H1 (cell line): Measurements from ENCODE around the gene ARID2. TPM values are rescaled to one million over a fixed set of nuclear protein-coding genes. Genes with fewer than 3 reads are reported as not detected.

Experiments used
- CTCF ChIA-PET: fragments of 300-600 bp; sonication (Branson Sonifier 250); formaldehyde crosslinking; loops from one replicate; lab custom pipeline; 2021; ENCODE audit not compliant: partially characterized antibody; lab: Charles Lee
- POLR2A ChIA-PET: fragments of 300-600 bp; sonication (Branson Sonifier 250); formaldehyde crosslinking; loops from one replicate; lab custom pipeline; 2021; ENCODE audit warnings: inconsistent platforms; ENCODE audit not compliant: partially characterized antibody; lab: Charles Lee
- DNase-seq, 2 experiments: peaks; one replicate each; pipeline versions ENCODE4 v3.0.0 to v3.0.0-alpha.2; 2010 to 2022; ENCODE audit warnings: low spot score in 2 of 2, low read depth in 1 of 2, mixed read lengths in 1 of 2
- FAIRE-seq: peaks from 2 replicates; lab custom pipeline; 2011; peaks lifted over from hg19 to GRCh38; lab: Jason Lieb, UNC
- H2AFZ ChIP-seq: 2 replicates; pipeline ENCODE4 v1.8.1; 2012; ENCODE audit warnings: low read length, inconsistent platforms
- H2AK5ac ChIP-seq: 2 replicates; pipeline ENCODE4 v1.6.1; 2013; ENCODE audit warnings: low read depth, low read length
- H2BK120ac ChIP-seq: replicated peaks from 2 replicates; pipeline ENCODE3; 2013; ENCODE audit warnings: low read depth, low read length, inconsistent platforms
- H2BK12ac ChIP-seq: 2 replicates; pipeline ENCODE4 v1.6.1; 2013; ENCODE audit warnings: low read depth, low read length
- H2BK15ac ChIP-seq: 2 replicates; pipeline ENCODE4 v1.6.1; 2013; ENCODE audit warnings: low read length
- H2BK20ac ChIP-seq: 2 replicates; pipeline ENCODE4 v1.6.1; 2013; ENCODE audit warnings: low read length
- H2BK5ac ChIP-seq: 2 replicates; pipeline ENCODE4 v1.6.1; 2013; ENCODE audit warnings: low read depth, low read length
- H3K14ac ChIP-seq: 2 replicates; pipeline ENCODE4 v1.6.1; 2013; ENCODE audit warnings: inconsistent platforms; ENCODE audit not compliant: insufficient read length
- H3K18ac ChIP-seq: 2 replicates; pipeline ENCODE4 v1.6.1; 2013; ENCODE audit warnings: low read length; ENCODE audit errors: extremely low read depth
- H3K23ac ChIP-seq: 2 replicates; pipeline ENCODE4 v1.6.1; 2013; ENCODE audit warnings: inconsistent platforms; ENCODE audit not compliant: insufficient read length
- H3K23me2 ChIP-seq: 2 replicates; pipeline ENCODE4 v1.6.1; 2013; ENCODE audit warnings: low read depth, low read length
- H3K27ac ChIP-seq: 2 replicates; pipeline ENCODE4 v1.6.1; 2011; ENCODE audit warnings: low read depth, low read length, inconsistent platforms
- H3K27me3 ChIP-seq, 4 experiments: replicated peaks in 1 of 4; 1 replicate in 1 of 4; 2 replicates in 3 of 4; pipeline versions ENCODE4 v1.6.1 to v1.8.1; 2011 to 2013; ENCODE audit warnings: low read length in 3 of 4, mild to moderate bottlenecking in 3 of 4, inconsistent platforms in 2 of 4, mixed read lengths in 2 of 4, moderate library complexity in 1 of 4; ENCODE audit not compliant: control insufficient read depth in 3 of 4, insufficient read depth in 3 of 4; ENCODE audit errors: extremely low read depth in 1 of 4
- H3K36me3 ChIP-seq, 4 experiments: 2 replicates each; pipeline versions ENCODE4 v1.6.1 to v1.8.1; 2011 to 2013; ENCODE audit warnings: mild to moderate bottlenecking in 4 of 4, low read length in 3 of 4, moderate library complexity in 2 of 4, control low read depth in 1 of 4, inconsistent platforms in 1 of 4; ENCODE audit not compliant: insufficient read depth in 4 of 4, control insufficient read depth in 2 of 4
- H3K4ac ChIP-seq: replicated peaks from 2 replicates; pipeline ENCODE3; 2013; ENCODE audit warnings: low read length, low read depth, mixed read lengths, inconsistent platforms; ENCODE audit not compliant: insufficient read length
- H3K4me1 ChIP-seq, 4 experiments: replicated peaks in 1 of 4; 1 replicate in 1 of 4; 2 replicates in 3 of 4; pipeline versions ENCODE4 v1.6.1 to v1.8.1; 2011 to 2013; ENCODE audit warnings: low read length in 3 of 4, inconsistent platforms in 2 of 4, mixed read lengths in 1 of 4; ENCODE audit not compliant: insufficient read depth in 4 of 4, control insufficient read depth in 3 of 4
- H3K4me2 ChIP-seq, 2 experiments: 2 replicates each; pipeline versions ENCODE4 v1.6.1 to v1.8.1; 2011 to 2013; ENCODE audit warnings: low read depth in 2 of 2, low read length in 2 of 2, control low read depth in 1 of 2, inconsistent platforms in 1 of 2, mild to moderate bottlenecking in 1 of 2; ENCODE audit not compliant: insufficient read depth in 1 of 2
- H3K4me3 ChIP-seq, 4 experiments: fragments of 200-600, 300-600 bp in 1 of 4; sonication (generic), shearing (Covaris generic), sonication (Bioruptor Twin) in 1 of 4; 2 replicates each; pipeline versions ENCODE4 v1.5.1 to v1.8.1; 2011 to 2016; ENCODE audit warnings: low read length in 4 of 4, low read depth in 3 of 4, control low read depth in 2 of 4, inconsistent platforms in 2 of 4, mild to moderate bottlenecking in 2 of 4, mixed read lengths in 1 of 4, moderate library complexity in 1 of 4; ENCODE audit not compliant: insufficient read depth in 2 of 4; ENCODE audit errors: extremely low read depth in 1 of 4
- H3K56ac ChIP-seq: replicated peaks from 2 replicates; pipeline ENCODE3; 2013; ENCODE audit warnings: low read depth, mild to moderate bottlenecking, mixed read lengths, low read length, inconsistent platforms; ENCODE audit not compliant: insufficient read length
- H3K79me1 ChIP-seq: 2 replicates; pipeline ENCODE4 v1.6.1; 2013; ENCODE audit warnings: low read depth, low read length, control low read depth
- H3K79me2 ChIP-seq, 2 experiments: 2 replicates each; pipeline versions ENCODE4 v1.6.1 to v1.8.1; 2012 to 2013; ENCODE audit warnings: low read length in 2 of 2, mild to moderate bottlenecking in 2 of 2, inconsistent platforms in 1 of 2; ENCODE audit not compliant: insufficient read depth in 2 of 2, control insufficient read depth in 1 of 2
- H3K9ac ChIP-seq, 4 experiments: replicated peaks in 1 of 4; 1 replicate in 1 of 4; 2 replicates in 3 of 4; pipeline versions ENCODE4 v1.6.1 to v1.8.1; 2011 to 2013; ENCODE audit warnings: low read depth in 3 of 4, low read length in 3 of 4, control low read depth in 2 of 4, mild to moderate bottlenecking in 2 of 4, moderate library complexity in 2 of 4, inconsistent platforms in 1 of 4; ENCODE audit errors: extremely low read depth in 1 of 4
- H3K9me3 ChIP-seq, 2 experiments: 2 replicates each; pipeline versions ENCODE4 v1.6.1 to v1.8.1; 2012 to 2013; ENCODE audit warnings: mild to moderate bottlenecking in 2 of 2, moderate library complexity in 2 of 2, control low read depth in 1 of 2, inconsistent platforms in 1 of 2, low read depth in 1 of 2, low read length in 1 of 2, mixed read lengths in 1 of 2; ENCODE audit not compliant: insufficient read depth in 2 of 2
- H4K20me1 ChIP-seq, 2 experiments: replicated peaks in 1 of 2; 2 replicates each; pipeline versions ENCODE3 to v1.8.1; 2011 to 2013; ENCODE audit warnings: inconsistent platforms in 2 of 2, low read length in 2 of 2, mild to moderate bottlenecking in 1 of 2; ENCODE audit not compliant: insufficient read depth in 2 of 2, control insufficient read depth in 1 of 2
- H4K5ac ChIP-seq: 2 replicates; pipeline ENCODE4 v1.6.1; 2013; ENCODE audit warnings: low read length, low read depth, mixed read lengths, inconsistent platforms; ENCODE audit not compliant: insufficient read length
- H4K8ac ChIP-seq: 2 replicates; pipeline ENCODE4 v1.8.0; 2013; ENCODE audit warnings: mild to moderate bottlenecking, moderate library complexity, low read length, inconsistent platforms; ENCODE audit not compliant: insufficient read depth; ENCODE audit errors: extremely low read depth
- H4K91ac ChIP-seq: replicated peaks from 2 replicates; pipeline ENCODE3; 2013; ENCODE audit warnings: low read length, mixed read lengths, inconsistent platforms; ENCODE audit not compliant: insufficient read length
- FOSL1 ChIP-seq: IDR thresholded peaks from 2 replicates; pipeline ENCODE4 v1.6.1; 2011; ENCODE audit warnings: mild to moderate bottlenecking, low read depth, low read length, moderate library complexity; ENCODE audit not compliant: insufficient read depth
- RBBP5 ChIP-seq: IDR thresholded peaks from 2 replicates; pipeline ENCODE4 v1.7.1; 2012; ENCODE audit warnings: low read depth, mild to moderate bottlenecking, inconsistent platforms, low read length, moderate library complexity, borderline replicate concordance
- RXRA ChIP-seq: IDR thresholded peaks from 2 replicates; pipeline ENCODE4 v1.6.1; 2011; ENCODE audit warnings: low read depth, mild to moderate bottlenecking, low read length, moderate library complexity; ENCODE audit not compliant: insufficient read depth
- SP4 ChIP-seq: IDR thresholded peaks from 2 replicates; pipeline ENCODE4 v1.6.1; 2012; ENCODE audit warnings: low read length, inconsistent platforms
- TAF1 ChIP-seq: IDR thresholded peaks from 2 replicates; pipeline ENCODE4 v1.6.1; 2011; ENCODE audit warnings: mild to moderate bottlenecking, low read depth, low read length
- TAF7 ChIP-seq: optimal IDR thresholded peaks from 2 replicates; pipeline ENCODE3; 2011; ENCODE audit warnings: low read depth, mild to moderate bottlenecking, inconsistent platforms, low read length, moderate library complexity, borderline replicate concordance
- whole genome bisulfite sequencing, 2 experiments: shearing (Covaris generic) in 1 of 2; methylation state at CpG; one replicate each; pipeline versions ENCODE4 v1.1.6 to v1.1.7; 2013 to 2015; ENCODE audit warnings: low lambda C conversion rate in 2 of 2, mixed read lengths in 2 of 2, inconsistent platforms in 1 of 2, low coverage in 1 of 2, missing lambda C conversion rate in 1 of 2; ENCODE audit not compliant: insufficient replicate concordance in 2 of 2, insufficient coverage in 1 of 2, insufficient read length in 1 of 2; ENCODE audit errors: extremely low coverage in 1 of 2, missing lambda C conversion rate in 1 of 2; 5-methylcytosine and 5-hydroxymethylcytosine counted together
- polyA plus RNA-seq, 7 experiments: library from polyadenylated mRNA; depleted of rRNA in 3 of 7; stranded (reverse) in 5 of 7; unstranded in 2 of 7; fragments of >200 nt in 5 of 7; fragments of 200-250 nt in 2 of 7; gene quantifications; 1 replicate in 5 of 7; 2 replicates in 1 of 7; 4 replicates in 1 of 7; pipeline versions ENCODE4 v1.2.1 to v1.2.3, GENCODE V29; 2011 to 2013; ENCODE audit warnings: missing spikeins in 2 of 7, mixed read lengths in 2 of 7
- total RNA-seq: library from RNA; stranded (reverse); fragmentation: NEBNext Ultra II Directional; extraction: Animal tissue kit (Norgen Biotek cat#: 25700); gene quantifications from 2 replicates; pipeline ENCODE4 v1.2.1, GENCODE V29; 2021
- TF ChIP-seq, protein P1 (sequence below): IDR thresholded peaks from 2 replicates; pipeline ENCODE4 v1.6.1; 2012; ENCODE audit warnings: inconsistent platforms
- TF ChIP-seq, protein P2 (sequence below): IDR thresholded peaks from 2 replicates; pipeline ENCODE4 v1.6.1; 2012; ENCODE audit warnings: inconsistent platforms
- TF ChIP-seq, protein P3 (sequence below): IDR thresholded peaks from 2 replicates; pipeline ENCODE4 v1.6.1; 2011; ENCODE audit warnings: low read length, improper control_type of control experiment

Gene ARID2
- total and polyA plus RNA-seq, 2 of the 8 experiments (the other 6 are each of a cell fraction or from before 2014, with no cell fraction given), result 32.0 to 45.2 TPM

DNA sequence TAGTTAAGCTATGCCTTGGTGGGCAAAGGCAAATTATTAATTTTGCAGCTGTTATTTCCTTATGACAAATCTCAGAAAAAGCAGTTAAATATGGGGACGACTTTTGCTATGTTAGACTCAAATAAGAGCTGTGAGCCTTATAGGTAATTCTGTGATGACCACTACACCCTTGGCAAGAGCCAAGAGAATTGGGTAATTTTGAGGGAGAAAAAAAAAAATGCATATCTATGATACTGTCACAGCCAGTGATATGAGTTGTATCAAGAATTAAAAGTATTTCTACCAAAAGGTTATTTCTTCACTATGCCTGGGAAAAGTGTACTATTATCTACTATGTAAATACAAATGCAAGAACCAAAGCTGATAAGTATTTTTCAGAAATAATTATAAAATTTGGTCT is 216.9 kb downstream of the ARID2 start:
- Histone ChIP-seq H3K4me2 (no peak overlapping the region), H2BK20ac (no peak overlapping the region), H2AFZ (no peak overlapping the region), H3K4ac (no peak overlapping the region), H3K18ac (no peak overlapping the region), H4K5ac (no peak overlapping the region), H2BK5ac (no peak overlapping the region), H4K20me1 (no peaks in the 10 kb centered on the region), H3K4me1 (no peaks in the 10 kb centered on the region), H3K27me3 (no peaks in the 10 kb centered on the region), H2BK12ac (no peak overlapping the region), H3K9ac (no peak overlapping the region), H3K79me2 (no peaks in the 10 kb centered on the region), H3K14ac (no peak overlapping the region), H3K23me2 (no peaks in the 10 kb centered on the region), H4K8ac (no peak overlapping the region), H3K27ac (no peak overlapping the region), H3K79me1 (no peaks in the 10 kb centered on the region), H2AK5ac (no peak overlapping the region), H4K91ac (no peak overlapping the region), H3K4me3 (no peak overlapping the region), H3K9me3 (no peaks in the 10 kb centered on the region), H2BK15ac (no peak overlapping the region), H3K56ac (no peak overlapping the region), H3K23ac (no peak overlapping the region), H2BK120ac (no peak overlapping the region), H3K36me3 (peaks cover 0 to 35% (median 8%) of the 10 kb centered on the region in 4 experiments; a peak in 3 of 8 replicates)
- FAIRE-seq (no peak), DNase-seq (no peak)
- POLR2A ChIA-PET, result no interaction called here
- WGBS, 2 experiments, result 95% methylated on average over 1 of the region's 1 CpG; no CpG with 5 or more reads in 1 of the 2 experiments
- CTCF ChIA-PET, result interaction anchor here (0.7 kb wide), 1 partner anchor 68 kb away, joined by 4 read pairs; no protein-coding TSS in a partner anchor
- TF ChIP-seq, protein P1, sequence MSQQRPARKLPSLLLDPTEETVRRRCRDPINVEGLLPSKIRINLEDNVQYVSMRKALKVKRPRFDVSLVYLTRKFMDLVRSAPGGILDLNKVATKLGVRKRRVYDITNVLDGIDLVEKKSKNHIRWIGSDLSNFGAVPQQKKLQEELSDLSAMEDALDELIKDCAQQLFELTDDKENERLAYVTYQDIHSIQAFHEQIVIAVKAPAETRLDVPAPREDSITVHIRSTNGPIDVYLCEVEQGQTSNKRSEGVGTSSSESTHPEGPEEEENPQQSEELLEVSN, result no peak
- TF ChIP-seq SP4 (no peak), FOSL1 (no peak), RXRA (no peak), RBBP5 (no peak), TAF7 (no peak), TAF1 (no peak)
- TF ChIP-seq, protein P2, sequence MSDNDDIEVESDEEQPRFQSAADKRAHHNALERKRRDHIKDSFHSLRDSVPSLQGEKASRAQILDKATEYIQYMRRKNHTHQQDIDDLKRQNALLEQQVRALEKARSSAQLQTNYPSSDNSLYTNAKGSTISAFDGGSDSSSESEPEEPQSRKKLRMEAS, result no peak
- TF ChIP-seq, protein P3, sequence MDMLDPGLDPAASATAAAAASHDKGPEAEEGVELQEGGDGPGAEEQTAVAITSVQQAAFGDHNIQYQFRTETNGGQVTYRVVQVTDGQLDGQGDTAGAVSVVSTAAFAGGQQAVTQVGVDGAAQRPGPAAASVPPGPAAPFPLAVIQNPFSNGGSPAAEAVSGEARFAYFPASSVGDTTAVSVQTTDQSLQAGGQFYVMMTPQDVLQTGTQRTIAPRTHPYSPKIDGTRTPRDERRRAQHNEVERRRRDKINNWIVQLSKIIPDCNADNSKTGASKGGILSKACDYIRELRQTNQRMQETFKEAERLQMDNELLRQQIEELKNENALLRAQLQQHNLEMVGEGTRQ, result no peak
